Right kidney (tissue), 1 donor: ENCODE results near the gene UMAD1.
"Not testable (repeated sequence)": the region's sequence is repeated elsewhere in the genome, so short reads cannot be mapped to it uniquely, and the experiment has no call there.

Source experiments
- DNase-seq: peaks from one replicate; pipeline ENCODE4 v3.0.0-alpha.2; 2016

The UMAD1 gene

GRCh38 chr7:7803715-7804178 lies 163.2 kb downstream of the UMAD1 start:
- no peak for DNase-seq

GRCh38 chr7:7804822-7805221 lies 164.3 kb downstream of the UMAD1 start:
- DNase-seq = not testable (repeated sequence)

- no peak for DNase-seq
Observed at GRCh38 chr7:7805511-7806153, 165.1 kb downstream of the UMAD1 start.

- no peak for DNase-seq
Observed at GRCh38 chr7:7808156-7808555, 167.6 kb downstream of the UMAD1 start.

GRCh38 chr7:7808626-7809025 lies 168.1 kb downstream of the UMAD1 start:
- no peak for DNase-seq

- no peak for DNase-seq
Observed at GRCh38 chr7:7810380-7810779, 169.8 kb downstream of the UMAD1 start.

GRCh38 chr7:7810826-7811225 lies 170.3 kb downstream of the UMAD1 start:
- no peak for DNase-seq

- DNase-seq = no peak
Observed at GRCh38 chr7:7812112-7812511, 171.6 kb downstream of the UMAD1 start.

GRCh38 chr7:7815395-7815794 lies 174.8 kb downstream of the UMAD1 start:
- DNase-seq = no peak

- DNase-seq = no peak
Observed at GRCh38 chr7:7816084-7816483, 175.5 kb downstream of the UMAD1 start.

- no peak for DNase-seq
Observed at GRCh38 chr7:7816816-7817536, 176.4 kb downstream of the UMAD1 start.

- DNase-seq = no peak
Observed at GRCh38 chr7:7817748-7818147, 177.2 kb downstream of the UMAD1 start.

- not testable (repeated sequence) for DNase-seq
Observed at GRCh38 chr7:7818179-7818578, 177.6 kb downstream of the UMAD1 start.

GRCh38 chr7:7819442-7820247 lies 179.1 kb downstream of the UMAD1 start:
- DNase-seq = no peak

GRCh38 chr7:7820409-7820808 lies 179.9 kb downstream of the UMAD1 start:
- DNase-seq = no peak

GRCh38 chr7:7820939-7821338 lies 180.4 kb downstream of the UMAD1 start:
- DNase-seq = no peak

- no peak for DNase-seq
Observed at GRCh38 chr7:7821517-7821916, 181.0 kb downstream of the UMAD1 start.

GRCh38 chr7:7825294-7825693 lies 184.7 kb downstream of the UMAD1 start:
- DNase-seq = not testable (repeated sequence)

GRCh38 chr7:7829667-7830066 lies 189.1 kb downstream of the UMAD1 start:
- no peak for DNase-seq

- no peak for DNase-seq
Observed at GRCh38 chr7:7830122-7830878, 189.7 kb downstream of the UMAD1 start.

GRCh38 chr7:7832518-7832917 lies 192.0 kb downstream of the UMAD1 start:
- DNase-seq = no peak

- DNase-seq = no peak
Observed at GRCh38 chr7:7834761-7835160, 194.2 kb downstream of the UMAD1 start.
